ENCODE results near the gene ANO5. TPM values are rescaled to one million over a fixed set of nuclear protein-coding genes. Genes with fewer than 3 reads are reported as not detected.

ANO5 gene
- total and polyA plus RNA-seq, 2 of the 4 experiments (the other 2 are of a cell fraction) = not detected

GRCh38 chr11:22151649-22152197 lies 41.2 kb upstream of the ANO5 start:
- Histone ChIP-seq H4K5ac (ENCODE audit: low read depth, low read length) (no peak overlapping the region), H2AFZ (replicated peaks; ENCODE audit: low read length, poor library complexity) (no peak overlapping the region), H4K91ac (ENCODE audit: insufficient read depth, low read depth, low read length) (no peak overlapping the region), H4K8ac (ENCODE audit: low read depth in 2 of 2, low read length in 2 of 2) (no peak overlapping the region), H3K36me3 (ENCODE audit: control insufficient read depth, insufficient read depth, low read length) (no peaks in the 10 kb centered on the region), H3K9me1 (ENCODE audit: insufficient read depth, low read length) (no peaks in the 10 kb centered on the region), H3K18ac (ENCODE audit: low read depth, low read length) (no peak overlapping the region), H4K20me1 (ENCODE audit: insufficient read depth, low read length) (no peaks in the 10 kb centered on the region), H3K9me3 (ENCODE audit: control insufficient read depth, insufficient read depth, low read length) (peaks cover 5% of the 10 kb centered on the region), H3K27ac (ENCODE audit: insufficient read depth, low read length) (no peak overlapping the region), H3K27me3 (ENCODE audit: control insufficient read depth, insufficient read depth, low read length) (no peaks in the 10 kb centered on the region), H3K14ac (replicated peaks; ENCODE audit: low read depth, low read length) (no peak overlapping the region), H3K4me3 (ENCODE audit: insufficient read depth, low read depth, low read length) (no peak overlapping the region), H3K4ac (ENCODE audit: low read depth, low read length) (no peak overlapping the region), H2BK15ac (ENCODE audit: low read depth, low read length) (no peak overlapping the region), H3K4me2 (ENCODE audit: low read depth, low read length) (no peak overlapping the region), H3K4me1 (ENCODE audit: control insufficient read depth, insufficient read depth, low read length) (no peaks in the 10 kb centered on the region), H3K9ac (ENCODE audit: low read depth, low read length) (no peak overlapping the region), H2BK120ac (ENCODE audit: low read depth, low read length) (no peak overlapping the region), H3K56ac (ENCODE audit: extremely low read depth, insufficient read depth, low read length) (no peak overlapping the region), H3K23ac (ENCODE audit: low read depth, low read length) (no peak overlapping the region), H2AK9ac (replicated peaks; ENCODE audit: low read depth, low read length, poor library complexity) (no peak overlapping the region), H2AK5ac (ENCODE audit: low read depth, low read length) (no peak overlapping the region), H2BK20ac (ENCODE audit: low read depth, low read length) (no peak overlapping the region), H2BK5ac (ENCODE audit: low read depth, low read length, poor library complexity, severe bottlenecking) (no peak overlapping the region), H3K79me1 (ENCODE audit: low read depth in 1 of 2, low read length in 2 of 2) (no peaks in the 10 kb centered on the region)
- dilution Hi-C loops (cut with HindIII; ENCODE audit: low sequenced_read_pairs, unreplicated experiment) = no loop called here
- CTCF ChIA-PET = no interaction called here
- TF ChIP-seq RFX5 (IDR thresholded peaks at IDR 0.05; ENCODE audit: low read depth, low read length) (no peak), CEBPB (IDR thresholded peaks at IDR 0.05; ENCODE audit: low read depth, low read length) (no peak), MAFK (IDR thresholded peaks at IDR 0.05; ENCODE audit: low read depth, low read length) (no peak), ELK1 (IDR thresholded peaks at IDR 0.05; ENCODE audit: borderline replicate concordance, low read depth, low read length) (no peak), RAD21 (IDR thresholded peaks at IDR 0.05; ENCODE audit: low read length) (no peak), CTCF (conservative IDR thresholded peaks at IDR 0.05; ENCODE audit: low read depth, low read length) (no peak), CHD1 (IDR thresholded peaks at IDR 0.05; ENCODE audit: low read depth, low read length) (no peak), BHLHE40 (IDR thresholded peaks at IDR 0.05; ENCODE audit: low read depth, low read length) (no peak), FOS (IDR thresholded peaks at IDR 0.05; ENCODE audit: low read depth, low read length) (no peak), SMC3 (IDR thresholded peaks at IDR 0.05; ENCODE audit: low read depth, low read length) (no peak), MXI1 (IDR thresholded peaks at IDR 0.05; ENCODE audit: borderline replicate concordance, low read depth, low read length) (no peak), USF2 (IDR thresholded peaks at IDR 0.05; ENCODE audit: low read depth, low read length) (no peak), MAZ (IDR thresholded peaks at IDR 0.05; ENCODE audit: borderline replicate concordance, low read depth, low read length) (no peak), POLR2A (IDR thresholded peaks at IDR 0.05; ENCODE audit: low read depth, low read length) (no peak), NFE2L2 (IDR thresholded peaks at IDR 0.05; ENCODE audit: low read depth, low read length) (no peak)
- POLR2A ChIA-PET (ENCODE audit: unreplicated experiment) = no interaction called here
- BruUV-seq (replicated peaks) = no TSS peak
- in situ Hi-C loops (cut with MboI; ENCODE audit: low sequenced_read_pairs) = no loop called here
- intact Hi-C loops (cut with micrococcal nuclease) = no loop called here
- no peak for DNase-seq
- no peak for ATAC-seq (ENCODE audit: low read depth)
- WGBS, 2 experiments (ENCODE audit: extremely low coverage in 2 of 2, insufficient read length in 1 of 2) = no CpG with 5 or more reads among the region's 4 CpGs

All from IMR-90 (cell line).